ENCODE measurements around the gene UQCR11. TPM values are rescaled to one million over a fixed set of nuclear protein-coding genes. Genes with fewer than 3 reads are reported as not detected.

UQCR11 gene
- total and polyA plus RNA-seq, 7 donors: 81.1 to 339 (median 158) TPM

GRCh38 chr19:1558552-1558951 is 46.7 kb downstream of the UQCR11 start:
- intact Hi-C loops (cut with DNase I): no loop called here

GRCh38 chr19:1556390-1557070 is 48.7 kb downstream of the UQCR11 start:
- H3K4me1 ChIP-seq: no peaks in the 10 kb centered on the region
- intact Hi-C loops (cut with DNase I): no loop called here
- peaks cover 0 to 23% (median 10%) of the 10 kb centered on the region in 4 donors for H3K36me3 ChIP-seq
- no peaks in the 10 kb centered on the region for H3K9me3 ChIP-seq
- H3K4me3 ChIP-seq: no peak overlapping the region
- no peaks in the 10 kb centered on the region for H3K27me3 ChIP-seq
- TF ChIP-seq POLR2AphosphoS5 (IDR thresholded peaks at IDR 0.05): no peak
- DNase-seq: no peak
- H3K27ac ChIP-seq: no peak overlapping the region
- WGBS, 2 donors: 97 to 98% methylated on average over 66 of the region's 66 CpGs

More at GRCh38 chr19:1558552-1558951, 46.7 kb downstream of the UQCR11 start:
- TF ChIP-seq POLR2A (IDR thresholded peaks at IDR 0.05): no peak
- no peak for TF ChIP-seq POLR2AphosphoS5 (IDR thresholded peaks at IDR 0.05)
- no peak for TF ChIP-seq EP300 (IDR thresholded peaks at IDR 0.05)
- no peak for TF ChIP-seq CTCF (IDR thresholded peaks at IDR 0.05)
- H3K4me3 ChIP-seq: no peak overlapping the region
- no peak for DNase-seq
- no peak overlapping the region for H3K27ac ChIP-seq
- no peaks in the 10 kb centered on the region for H3K27me3 ChIP-seq
- peaks cover 0 to 23% (median 10%) of the 10 kb centered on the region in 4 donors for H3K36me3 ChIP-seq
- H3K4me1 ChIP-seq: no peaks in the 10 kb centered on the region
- H3K9me3 ChIP-seq: no peaks in the 10 kb centered on the region
- WGBS, 2 donors: 89 to 90% methylated on average over 12 of the region's 12 CpGs

- H3K36me3 ChIP-seq: peaks cover 0 to 23% (median 10%) of the 10 kb centered on the region in 4 donors
- WGBS, 2 donors: 95 to 96% methylated on average over 121 of the region's 121 CpGs
- no peaks in the 10 kb centered on the region for H3K4me1 ChIP-seq
- intact Hi-C loops (cut with DNase I): no loop called here
- no peaks in the 10 kb centered on the region for H3K9me3 ChIP-seq
- no peaks in the 10 kb centered on the region for H3K27me3 ChIP-seq
- TF ChIP-seq POLR2AphosphoS5 (IDR thresholded peaks at IDR 0.05) (no peak), EP300 (IDR thresholded peaks at IDR 0.05) (no peak), POLR2A (IDR thresholded peaks at IDR 0.05) (no peak), CTCF (IDR thresholded peaks at IDR 0.05) (no peak)
- no peak overlapping the region for H3K4me3 ChIP-seq
- no peak overlapping the region for H3K27ac ChIP-seq
- DNase-seq: no peak
Observed at GRCh38 chr19:1555487-1556389, 49.5 kb downstream of the UQCR11 start.

GRCh38 chr19:1554968-1555367 is 50.3 kb downstream of the UQCR11 start:
- Histone ChIP-seq H3K27me3 (no peaks in the 10 kb centered on the region), H3K4me1 (no peaks in the 10 kb centered on the region), H3K36me3 (peaks cover 0 to 23% (median 10%) of the 10 kb centered on the region in 4 donors), H3K27ac (no peak overlapping the region), H3K9me3 (no peaks in the 10 kb centered on the region), H3K4me3 (no peak overlapping the region)
- no peak for TF ChIP-seq CTCF (IDR thresholded peaks at IDR 0.05)
- no peak for TF ChIP-seq EP300 (IDR thresholded peaks at IDR 0.05)
- no peak for TF ChIP-seq POLR2A (IDR thresholded peaks at IDR 0.05)
- TF ChIP-seq POLR2AphosphoS5 (IDR thresholded peaks at IDR 0.05): no peak
- intact Hi-C loops (cut with DNase I): no loop called here
- DNase-seq: no peak
- 88 to 89% methylated on average over 24 of the region's 24 CpGs for WGBS, 2 donors

- Histone ChIP-seq H3K4me3 (no peak overlapping the region), H3K27me3 (no peaks in the 10 kb centered on the region), H3K36me3 (peaks cover 0 to 23% (median 10%) of the 10 kb centered on the region in 4 donors), H3K4me1 (no peaks in the 10 kb centered on the region), H3K9me3 (no peaks in the 10 kb centered on the region), H3K27ac (no peak overlapping the region)
- no peak for TF ChIP-seq POLR2AphosphoS5 (IDR thresholded peaks at IDR 0.05)
- no peak for TF ChIP-seq CTCF (IDR thresholded peaks at IDR 0.05)
- no peak for TF ChIP-seq POLR2A (IDR thresholded peaks at IDR 0.05)
- intact Hi-C loops (cut with DNase I): no loop called here
- DNase-seq: no peak
- WGBS, 2 donors: 85 to 87% methylated on average over 10 of the region's 10 CpGs
Observed at GRCh38 chr19:1553415-1553814, 51.8 kb downstream of the UQCR11 start.

Data from sigmoid colon (tissue), 7 donors.